Right atrium auricular region (tissue), 2 donors: ENCODE measurements around the gene KIF5A. TPM values are rescaled to one million over a fixed set of nuclear protein-coding genes. Genes with fewer than 3 reads are reported as not detected.

Experiments
- DNase-seq: peaks from one replicate; pipeline ENCODE4 v3.0.0-alpha.2; 2019; ENCODE audit warnings: low spot score
- H3K27ac ChIP-seq, 2 donors: fragments of 200-600 bp; sonication (generic); 1 replicate in 1 of 2; 2 replicates in 1 of 2; pipeline ENCODE4 v1.5.1; 2016 to 2019
- H3K27me3 ChIP-seq, 2 donors: fragments of 200-600 bp; sonication (generic); one replicate each; pipeline versions ENCODE4 v1.5.1 to v1.6.0; 2017 to 2019
- H3K36me3 ChIP-seq: fragments of 200-600 bp; sonication (generic); one replicate; pipeline ENCODE4 v1.5.1; 2016
- H3K4me1 ChIP-seq, 2 donors: fragments of 200-600 bp; sonication (generic); one replicate each; pipeline versions ENCODE4 v1.5.1 to v1.6.0; 2017 to 2019
- H3K4me3 ChIP-seq, 2 donors: fragments of 200-600 bp; sonication (generic); 1 replicate in 1 of 2; 2 replicates in 1 of 2; pipeline ENCODE4 v1.5.1; 2017 to 2019; ENCODE audit warnings: mild to moderate bottlenecking in 1 of 2, moderate library complexity in 1 of 2
- H3K9me3 ChIP-seq, 2 donors: fragments of 200-600 bp; sonication (generic); one replicate each; pipeline ENCODE4 v1.5.1; 2019
- CTCF ChIP-seq, 2 donors: fragments of 200-600 bp; sonication (generic); IDR thresholded peaks; one replicate each; pipeline ENCODE4 v1.5.1; 2019; ENCODE audit warnings: antibody characterized with exemption in 2 of 2
- total RNA-seq, 2 donors: library from RNA; depleted of rRNA; stranded (reverse); fragments of >200 nt; gene quantifications; one replicate each; pipeline ENCODE4 v1.1.0, GENCODE V29; 2016

The KIF5A gene
- total RNA-seq, 2 donors from 2014 or later, result 0.11 to 0.12 TPM

- Histone ChIP-seq H3K4me1 (peaks cover 0 to 37% of the 10 kb centered on the region in 2 donors), H3K4me3 (no peak overlapping the region), H3K27ac (no peak overlapping the region), H3K36me3 (peaks cover 77% of the 10 kb centered on the region), H3K9me3 (no peaks in the 10 kb centered on the region), H3K27me3 (no peaks in the 10 kb centered on the region)
- no peak for TF ChIP-seq CTCF (IDR thresholded peaks at IDR 0.05)
- no peak for DNase-seq
Measured at GRCh38 chr12:57526477-57527126, 23.2 kb upstream of the KIF5A start.

GRCh38 chr12:57527184-57527583 lies 22.7 kb upstream of the KIF5A start:
- Histone ChIP-seq H3K36me3 (peaks cover 83% of the 10 kb centered on the region), H3K9me3 (no peaks in the 10 kb centered on the region), H3K4me1 (peaks cover 0 to 32% of the 10 kb centered on the region in 2 donors), H3K4me3 (no peak overlapping the region), H3K27ac (no peak overlapping the region), H3K27me3 (no peaks in the 10 kb centered on the region)
- no peak for DNase-seq
- no peak for TF ChIP-seq CTCF (IDR thresholded peaks at IDR 0.05)

DNA sequence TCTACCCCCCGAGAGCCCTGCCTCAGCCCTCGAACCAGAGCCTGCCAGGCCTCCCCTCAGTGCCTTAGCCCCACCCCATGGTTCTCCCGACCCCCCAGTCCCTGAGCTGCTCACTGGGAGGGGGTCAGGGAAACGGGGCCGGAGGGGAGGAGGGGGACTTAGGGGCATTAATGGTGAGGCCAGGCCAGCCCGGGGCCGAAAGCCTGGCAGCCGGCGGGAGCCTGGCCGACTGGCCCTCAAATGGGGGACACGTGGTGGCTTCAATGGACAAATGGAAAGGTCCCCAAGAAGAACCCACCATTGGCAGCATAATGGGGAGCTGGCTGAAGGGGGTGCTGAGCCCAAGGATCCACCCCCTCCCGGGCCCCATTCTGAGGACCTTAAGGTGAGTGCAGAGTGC lies 21.7 kb upstream of the KIF5A start:
- DNase-seq, result no peak
- no peak overlapping the region for H3K4me3 ChIP-seq
- no peak for TF ChIP-seq CTCF (IDR thresholded peaks at IDR 0.05)
- H3K9me3 ChIP-seq, result no peaks in the 10 kb centered on the region
- no peaks in the 10 kb centered on the region for H3K27me3 ChIP-seq
- H3K27ac ChIP-seq, result no peak overlapping the region
- H3K4me1 ChIP-seq, result peaks cover 0 to 30% of the 10 kb centered on the region in 2 donors
- peaks cover 93% of the 10 kb centered on the region for H3K36me3 ChIP-seq

GRCh38 chr12:57528831-57529555 lies 20.9 kb upstream of the KIF5A start:
- no peak for TF ChIP-seq CTCF (IDR thresholded peaks at IDR 0.05)
- H3K4me1 ChIP-seq, result peaks cover 0 to 22% of the 10 kb centered on the region in 2 donors
- no peak overlapping the region for H3K4me3 ChIP-seq
- no peaks in the 10 kb centered on the region for H3K9me3 ChIP-seq
- no peaks in the 10 kb centered on the region for H3K27me3 ChIP-seq
- DNase-seq, result no peak
- H3K36me3 ChIP-seq, result peaks cover 100% of the 10 kb centered on the region
- H3K27ac ChIP-seq, result no peak overlapping the region

- Histone ChIP-seq H3K27ac (no peak overlapping the region), H3K36me3 (peaks cover 100% of the 10 kb centered on the region), H3K9me3 (no peaks in the 10 kb centered on the region)
Measured at GRCh38 chr12:57529831-57530230, 20.0 kb upstream of the KIF5A start.

More at GRCh38 chr12:57529831-57530230, 20.0 kb upstream of the KIF5A start:
- H3K27me3 ChIP-seq, result no peaks in the 10 kb centered on the region
- DNase-seq, result no peak
- H3K4me1 ChIP-seq, result peaks cover 0 to 14% of the 10 kb centered on the region in 2 donors
- no peak for TF ChIP-seq CTCF (IDR thresholded peaks at IDR 0.05)
- no peak overlapping the region for H3K4me3 ChIP-seq
